ENCODE measurements around the gene SPOP.

The SPOP gene

GRCh38 chr17:49581648-49581998 lies 96.3 kb downstream of the SPOP start:
- H3K4me3 ChIP-seq (IDR thresholded peaks at IDR 0.05; ENCODE audit: insufficient read depth, low read depth, low read length), result no peak overlapping the region
- H3K4me1 ChIP-seq (ENCODE audit: low read depth, poor library complexity, severe bottlenecking), result no peaks in the 10 kb centered on the region
- no peak overlapping the region for H3K9ac ChIP-seq
- no peaks in the 10 kb centered on the region for H3K36me3 ChIP-seq (ENCODE audit: insufficient read depth)
- H3K79me2 ChIP-seq (ENCODE audit: insufficient read depth, low read depth), result no peaks in the 10 kb centered on the region
- no peak overlapping the region for H3K27ac ChIP-seq
- no peak for TF ChIP-seq CTCF (conservative IDR thresholded peaks at IDR 0.05; ENCODE audit: low read depth, low read length)
- H3K4me2 ChIP-seq, result no peak overlapping the region
- no peak overlapping the region for H2AFZ ChIP-seq (ENCODE audit: low read depth)
- H3K27me3 ChIP-seq (ENCODE audit: insufficient read depth, low read depth), result peaks cover 18% of the 10 kb centered on the region
- H4K20me1 ChIP-seq (ENCODE audit: insufficient read depth), result no peaks in the 10 kb centered on the region

- no peak for TF ChIP-seq CTCF (conservative IDR thresholded peaks at IDR 0.05; ENCODE audit: low read depth, low read length)
- Histone ChIP-seq H3K27ac (no peak overlapping the region), H3K36me3 (ENCODE audit: insufficient read depth) (no peaks in the 10 kb centered on the region), H3K9ac (no peak overlapping the region), H4K20me1 (ENCODE audit: insufficient read depth) (no peaks in the 10 kb centered on the region), H2AFZ (ENCODE audit: low read depth) (no peak overlapping the region), H3K4me3 (IDR thresholded peaks at IDR 0.05; ENCODE audit: insufficient read depth, low read depth, low read length) (no peak overlapping the region), H3K27me3 (ENCODE audit: insufficient read depth, low read depth) (peaks cover 23% of the 10 kb centered on the region), H3K4me2 (no peak overlapping the region), H3K79me2 (ENCODE audit: insufficient read depth, low read depth) (no peaks in the 10 kb centered on the region), H3K4me1 (ENCODE audit: low read depth, poor library complexity, severe bottlenecking) (no peaks in the 10 kb centered on the region)
These were observed 96.8 kb downstream of the SPOP start for GRCh38 chr17:49580981-49581647.

- H3K4me1 ChIP-seq (ENCODE audit: low read depth, poor library complexity, severe bottlenecking), result peaks cover 3% of the 10 kb centered on the region
- no peak overlapping the region for H3K4me2 ChIP-seq
- no peak overlapping the region for H3K27ac ChIP-seq
- H3K79me2 ChIP-seq (ENCODE audit: insufficient read depth, low read depth), result no peaks in the 10 kb centered on the region
- H3K4me3 ChIP-seq (IDR thresholded peaks at IDR 0.05; ENCODE audit: insufficient read depth, low read depth, low read length), result no peak overlapping the region
- peaks cover 31% of the 10 kb centered on the region for H3K27me3 ChIP-seq (ENCODE audit: insufficient read depth, low read depth)
- no peak for TF ChIP-seq CTCF (conservative IDR thresholded peaks at IDR 0.05; ENCODE audit: low read depth, low read length)
- no peak overlapping the region for H2AFZ ChIP-seq (ENCODE audit: low read depth)
- H3K9ac ChIP-seq, result no peak overlapping the region
- H4K20me1 ChIP-seq (ENCODE audit: insufficient read depth), result no peaks in the 10 kb centered on the region
- no peaks in the 10 kb centered on the region for H3K36me3 ChIP-seq (ENCODE audit: insufficient read depth)
These were observed 97.7 kb downstream of the SPOP start for GRCh38 chr17:49580055-49580721.

GRCh38 chr17:49579522-49579921 lies 98.4 kb downstream of the SPOP start:
- H3K4me1 ChIP-seq (ENCODE audit: low read depth, poor library complexity, severe bottlenecking), result peaks cover 7% of the 10 kb centered on the region
- no peak for TF ChIP-seq CTCF (conservative IDR thresholded peaks at IDR 0.05; ENCODE audit: low read depth, low read length)
- peaks cover 37% of the 10 kb centered on the region for H3K27me3 ChIP-seq (ENCODE audit: insufficient read depth, low read depth)
- no peak overlapping the region for H3K27ac ChIP-seq
- no peaks in the 10 kb centered on the region for H3K36me3 ChIP-seq (ENCODE audit: insufficient read depth)
- no peak overlapping the region for H3K4me3 ChIP-seq (IDR thresholded peaks at IDR 0.05; ENCODE audit: insufficient read depth, low read depth, low read length)
- H3K79me2 ChIP-seq (ENCODE audit: insufficient read depth, low read depth), result no peaks in the 10 kb centered on the region
- H3K4me2 ChIP-seq, result no peak overlapping the region
- H3K9ac ChIP-seq, result no peak overlapping the region
- no peak overlapping the region for H2AFZ ChIP-seq (ENCODE audit: low read depth)
- H4K20me1 ChIP-seq (ENCODE audit: insufficient read depth), result no peaks in the 10 kb centered on the region

Data from KMS-11 (cell line).